HepG2 (cell line): Measurements from ENCODE around the gene ADGRV1. TPM values are rescaled to one million over a fixed set of nuclear protein-coding genes. Genes with fewer than 3 reads are reported as not detected.
A peak's percentile ranks its signal among the peaks of the same experiment; 100 is the strongest.

Experiments
- CREM ChIP-seq, 2 experiments: sonication (generic) in 1 of 2; formaldehyde crosslinking in 1 of 2; IDR thresholded peaks; 2 replicates each; pipeline versions ENCODE4 v1.4.0 to v1.6.1; 2016 to 2020; ENCODE audit warnings: antibody characterized with exemption in 1 of 2, mild to moderate bottlenecking in 1 of 2, missing genetic modification reagents in 1 of 2
- E2F2 ChIP-seq: sonication (generic); formaldehyde crosslinking; IDR thresholded peaks from 2 replicates; pipeline ENCODE4 v1.4.0; 2020; ENCODE audit warnings: missing genetic modification reagents, borderline replicate concordance
- FOXO1 ChIP-seq: sonication (generic); formaldehyde crosslinking; IDR thresholded peaks from 2 replicates; pipeline ENCODE4 v1.4.0; 2020; ENCODE audit warnings: missing genetic modification reagents
- GATA4 ChIP-seq: sonication (generic); IDR thresholded peaks from 2 replicates; pipeline ENCODE4 v1.6.1; 2016; ENCODE audit warnings: antibody characterized with exemption, low read depth, borderline replicate concordance
- GPN1 ChIP-seq: sonication (generic); formaldehyde crosslinking; IDR thresholded peaks from 2 replicates; pipeline ENCODE4 v1.5.1; 2020; ENCODE audit warnings: missing genetic modification reagents, borderline replicate concordance
- IRF2 ChIP-seq: IDR thresholded peaks from 2 replicates; pipeline ENCODE4 v1.6.1; 2018; ENCODE audit warnings: missing genetic modification reagents, missing compliant biosample characterization
- MATR3 ChIP-seq: sonication (generic); formaldehyde crosslinking; IDR thresholded peaks from 2 replicates; pipeline ENCODE4 v1.4.0; 2020; ENCODE audit warnings: missing genetic modification reagents
- NCOA2 ChIP-seq: sonication (generic); formaldehyde crosslinking; IDR thresholded peaks from 2 replicates; pipeline ENCODE4 v1.8.0; 2022; ENCODE audit warnings: inconsistent platforms
- NCOR1 ChIP-seq: fragments of 200-600 bp; sonication (generic); IDR thresholded peaks from 2 replicates; pipeline ENCODE4 v1.7.0; 2017; ENCODE audit warnings: antibody characterized with exemption, low read length, borderline replicate concordance
- NFIC ChIP-seq: IDR thresholded peaks from 2 replicates; pipeline ENCODE4 v1.6.1; 2012; ENCODE audit warnings: mild to moderate bottlenecking, low read length, inconsistent platforms
- PHF8 ChIP-seq: sonication (generic); formaldehyde crosslinking; IDR thresholded peaks from 2 replicates; pipeline ENCODE4 v1.5.0; 2020; ENCODE audit warnings: missing genetic modification reagents
- POGZ ChIP-seq: sonication (generic); formaldehyde crosslinking; IDR thresholded peaks from 2 replicates; pipeline ENCODE4 v1.4.0; 2020; ENCODE audit warnings: mild to moderate bottlenecking, missing genetic modification reagents
- POLR2AphosphoS5 ChIP-seq: IDR thresholded peaks from 2 replicates; pipeline ENCODE4 v1.6.1; 2012; ENCODE audit warnings: low read depth, low read length
- SIX1 ChIP-seq: sonication (generic); formaldehyde crosslinking; IDR thresholded peaks from 2 replicates; pipeline ENCODE4 v1.4.0; 2020; ENCODE audit warnings: missing genetic modification reagents, borderline replicate concordance
- TCF7 ChIP-seq: sonication (generic); IDR thresholded peaks from 2 replicates; pipeline ENCODE4 v1.6.1; 2016; ENCODE audit warnings: antibody characterized with exemption, low read depth
- ZNF280D ChIP-seq: sonication (generic); formaldehyde crosslinking; IDR thresholded peaks from 2 replicates; pipeline ENCODE4 v1.5.1; 2020; ENCODE audit warnings: mild to moderate bottlenecking, missing genetic modification reagents
- ZNF331 ChIP-seq: sonication (generic); formaldehyde crosslinking; IDR thresholded peaks from 2 replicates; pipeline ENCODE4 v1.4.0; 2020; ENCODE audit warnings: missing genetic modification reagents
- ZNF564 ChIP-seq: sonication (generic); formaldehyde crosslinking; IDR thresholded peaks from 2 replicates; pipeline ENCODE4 v1.8.1; 2023; ENCODE audit warnings: mild to moderate bottlenecking, missing genetic modification reagents
- ZNF652 ChIP-seq: IDR thresholded peaks from 2 replicates; pipeline ENCODE4 v1.6.1; 2016; ENCODE audit warnings: low read depth, borderline replicate concordance
- ZNF850 ChIP-seq: sonication (generic); formaldehyde crosslinking; conservative IDR thresholded peaks from 2 replicates; pipeline ENCODE4 v1.9.0; 2021; ENCODE audit warnings: mild to moderate bottlenecking, missing genetic modification reagents
- polyA plus RNA-seq, 8 experiments: library from polyadenylated mRNA; depleted of rRNA in 3 of 8; stranded (reverse) in 7 of 8; unstranded in 1 of 8; fragments of >200 nt; fragmentation: Illumina TruSeq in 4 of 8; extraction: Trizol in 4 of 8; gene quantifications; 2 replicates each; pipeline versions ENCODE4 v1.2.1 to v1.2.3, GENCODE V29; 2011 to 2016; ENCODE audit warnings: low read depth in 4 of 8, missing spikeins in 1 of 8, mixed read lengths in 1 of 8; ENCODE audit not compliant: insufficient read depth in 1 of 8
- total RNA-seq, 5 experiments: library from RNA; depleted of rRNA; stranded (reverse); fragments of >200 nt; fragmentation: Illumina TruSeq; extraction: Trizol; gene quantifications; 2 replicates each; pipeline ENCODE4 v1.2.3, GENCODE V29; 2016; ENCODE audit warnings: low read depth in 1 of 5
- TF ChIP-seq, protein P1 (sequence below): sonication (generic); formaldehyde crosslinking; IDR thresholded peaks from 2 replicates; pipeline ENCODE4 v1.8.0; 2022; ENCODE audit warnings: low read depth, missing genetic modification reagents
- TF ChIP-seq, protein P2 (sequence below): IDR thresholded peaks from 2 replicates; pipeline ENCODE4 v1.6.1; 2016
- TF ChIP-seq, protein P3 (sequence below): sonication (generic); formaldehyde crosslinking; IDR thresholded peaks from 2 replicates; pipeline ENCODE4 v1.5.0; 2020; ENCODE audit warnings: missing genetic modification reagents

Gene ADGRV1
- total and polyA plus RNA-seq, 2 of the 13 experiments (the other 11 are each of a cell fraction or from before 2014, with no cell fraction given), result 1.7 to 3.9 TPM

DNA sequence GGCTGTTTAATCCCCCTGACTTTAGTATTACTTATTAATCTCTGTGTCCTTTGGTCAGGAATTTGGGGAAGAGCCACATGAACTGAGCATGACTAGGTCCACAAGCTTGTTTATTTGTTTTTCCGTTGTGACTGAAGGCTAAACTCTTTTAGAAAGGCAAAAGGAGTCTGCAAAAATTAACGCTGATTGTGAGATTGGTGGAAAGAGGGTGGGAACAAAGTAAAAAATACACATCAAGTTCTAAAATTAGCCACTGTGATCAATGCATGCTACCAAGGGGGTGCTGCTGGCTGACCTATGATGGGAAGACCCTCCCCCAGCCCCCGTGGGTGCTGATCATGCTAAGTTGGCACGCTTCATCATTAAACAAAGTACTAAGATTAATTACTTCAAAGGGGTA lies 356.8 kb downstream of the ADGRV1 start (continued):
- TF ChIP-seq ZNF280D, result no peak
- TF ChIP-seq NCOA2, result peak; percentile 90
- TF ChIP-seq FOXO1 (CRISPR knock-in tag), result peak; percentile 85
- peak; percentile 58 for TF ChIP-seq CREM (IDR thresholded peaks at IDR 0.05)
- no peak for TF ChIP-seq CREM (CRISPR knock-in tag; IDR thresholded peaks at IDR 0.05)
- TF ChIP-seq SIX1 (CRISPR knock-in tag), result no peak
- TF ChIP-seq TCF7, result peak; percentile 39; the same call in 1 of the 2 replicates
- peak; percentile 42; the same call in 1 of the 2 replicates for TF ChIP-seq NCOR1
- TF ChIP-seq POLR2AphosphoS5, result no peak
- peak; percentile 33; the same call in 1 of the 2 replicates for TF ChIP-seq GATA4
- peak; percentile 57; the same call in 1 of the 2 replicates for TF ChIP-seq IRF2
- TF ChIP-seq NFIC, result peak; percentile 68; the same call in 1 of the 2 replicates
- no peak for TF ChIP-seq ZNF564 (CRISPR knock-in tag)
- TF ChIP-seq ZNF850 (CRISPR knock-in tag), result no peak
- TF ChIP-seq PHF8 (CRISPR knock-in tag), result no peak
- TF ChIP-seq MATR3 (CRISPR knock-in tag), result no peak
- TF ChIP-seq ZNF652 (CRISPR knock-in tag), result peak; percentile 26; the same call in 1 of the 2 replicates
- TF ChIP-seq, protein P1, sequence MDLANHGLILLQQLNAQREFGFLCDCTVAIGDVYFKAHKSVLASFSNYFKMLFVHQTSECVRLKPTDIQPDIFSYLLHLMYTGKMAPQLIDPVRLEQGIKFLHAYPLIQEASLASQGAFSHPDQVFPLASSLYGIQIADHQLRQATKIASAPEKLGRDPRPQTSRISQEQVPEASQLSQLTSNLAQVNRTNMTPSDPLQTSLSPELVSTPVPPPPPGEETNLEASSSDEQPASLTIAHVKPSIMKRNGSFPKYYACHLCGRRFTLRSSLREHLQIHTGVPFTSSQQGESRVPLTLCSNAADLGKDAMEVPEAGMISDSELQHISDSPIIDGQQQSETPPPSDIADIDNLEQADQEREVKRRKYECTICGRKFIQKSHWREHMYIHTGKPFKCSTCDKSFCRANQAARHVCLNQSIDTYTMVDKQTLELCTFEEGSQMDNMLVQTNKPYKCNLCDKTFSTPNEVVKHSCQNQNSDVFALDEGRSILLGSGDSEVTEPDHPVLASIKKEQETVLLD (CRISPR knock-in tag), result no peak
- TF ChIP-seq E2F2 (CRISPR knock-in tag), result no peak
- peak; percentile 71 for TF ChIP-seq POGZ (CRISPR knock-in tag)
- TF ChIP-seq ZNF331 (CRISPR knock-in tag), result peak; percentile 13; the same call in 1 of the 2 replicates
- TF ChIP-seq, protein P2, sequence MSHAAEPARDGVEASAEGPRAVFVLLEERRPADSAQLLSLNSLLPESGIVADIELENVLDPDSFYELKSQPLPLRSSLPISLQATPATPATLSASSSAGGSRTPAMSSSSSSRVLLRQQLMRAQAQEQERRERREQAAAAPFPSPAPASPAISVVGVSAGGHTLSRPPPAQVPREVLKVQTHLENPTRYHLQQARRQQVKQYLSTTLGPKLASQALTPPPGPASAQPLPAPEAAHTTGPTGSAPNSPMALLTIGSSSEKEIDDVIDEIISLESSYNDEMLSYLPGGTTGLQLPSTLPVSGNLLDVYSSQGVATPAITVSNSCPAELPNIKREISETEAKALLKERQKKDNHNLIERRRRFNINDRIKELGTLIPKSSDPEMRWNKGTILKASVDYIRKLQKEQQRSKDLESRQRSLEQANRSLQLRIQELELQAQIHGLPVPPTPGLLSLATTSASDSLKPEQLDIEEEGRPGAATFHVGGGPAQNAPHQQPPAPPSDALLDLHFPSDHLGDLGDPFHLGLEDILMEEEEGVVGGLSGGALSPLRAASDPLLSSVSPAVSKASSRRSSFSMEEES (CRISPR knock-in tag), result peak; percentile 82
- TF ChIP-seq, protein P3, sequence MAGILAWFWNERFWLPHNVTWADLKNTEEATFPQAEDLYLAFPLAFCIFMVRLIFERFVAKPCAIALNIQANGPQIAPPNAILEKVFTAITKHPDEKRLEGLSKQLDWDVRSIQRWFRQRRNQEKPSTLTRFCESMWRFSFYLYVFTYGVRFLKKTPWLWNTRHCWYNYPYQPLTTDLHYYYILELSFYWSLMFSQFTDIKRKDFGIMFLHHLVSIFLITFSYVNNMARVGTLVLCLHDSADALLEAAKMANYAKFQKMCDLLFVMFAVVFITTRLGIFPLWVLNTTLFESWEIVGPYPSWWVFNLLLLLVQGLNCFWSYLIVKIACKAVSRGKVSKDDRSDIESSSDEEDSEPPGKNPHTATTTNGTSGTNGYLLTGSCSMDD, result no peak
- TF ChIP-seq GPN1 (CRISPR knock-in tag), result no peak
